Upper lobe of right lung (tissue), 1 donor: ENCODE data around the gene WWOX. TPM values are rescaled to one million over a fixed set of nuclear protein-coding genes. Genes with fewer than 3 reads are reported as not detected.

Source experiments
- ATAC-seq: fragments of 200-7000 bp; cut with Tn5 transposase; one replicate; pipeline ENCODE4 v1.9.1; 2020; ENCODE audit warnings: mild to moderate bottlenecking, moderate library complexity
- DNase-seq: peaks from one replicate; pipeline ENCODE4 v3.0.0-alpha.2; 2020
- H3K27ac ChIP-seq: fragments of 200-600 bp; one replicate; pipeline ENCODE4 v1.8.0; 2022
- H3K27me3 ChIP-seq: fragments of 200-600 bp; one replicate; pipeline ENCODE4 v1.8.0; 2022; ENCODE audit warnings: mild to moderate bottlenecking
- H3K36me3 ChIP-seq: fragments of 200-600 bp; one replicate; pipeline ENCODE4 v1.8.0; 2022
- H3K4me1 ChIP-seq: fragments of 200-600 bp; one replicate; pipeline ENCODE4 v1.8.0; 2022
- H3K4me3 ChIP-seq: fragments of 200-600 bp; one replicate; pipeline ENCODE4 v1.8.0; 2022; ENCODE audit warnings: mild to moderate bottlenecking
- H3K9me3 ChIP-seq: fragments of 200-600 bp; one replicate; pipeline ENCODE4 v1.8.0; 2022
- CTCF ChIP-seq: fragments of 200-600 bp; IDR thresholded peaks from one replicate; pipeline ENCODE4 v1.8.0; 2022; ENCODE audit warnings: antibody characterized with exemption
- intact Hi-C: fragments of 100-400 bp; cut with DNase I; formaldehyde crosslinking; loops from one replicate; pipeline ENCODE4 v1.11.0; 2022
- total RNA-seq: library from RNA; stranded (reverse); fragmentation: NEBNext Ultra II Directional; extraction: Animal tissue kit (Norgen Biotek cat#: 25700); gene quantifications from one replicate; pipeline ENCODE4 v1.2.1, GENCODE V29; 2021
- donor health status: DM: no; HTN: yes; CAD: no; lungs with severe emphysema.

Gene WWOX
- total RNA-seq, 1 donor from 2014 or later: 17.0 TPM

- Histone ChIP-seq H3K9me3 (no peaks in the 10 kb centered on the region), H3K4me1 (no peaks in the 10 kb centered on the region), H3K27me3 (no peaks in the 10 kb centered on the region), H3K27ac (no peak overlapping the region), H3K4me3 (no peak overlapping the region), H3K36me3 (no peaks in the 10 kb centered on the region)
- intact Hi-C loops: no loop called here
- no peak for TF ChIP-seq CTCF
- ATAC-seq (no peak), DNase-seq (no peak)
These were observed 157.9 kb downstream of the WWOX start for GRCh38 chr16:78257376-78257728.

- Histone ChIP-seq H3K4me3 (no peak overlapping the region), H3K27ac (no peak overlapping the region), H3K9me3 (no peaks in the 10 kb centered on the region), H3K4me1 (no peaks in the 10 kb centered on the region), H3K36me3 (no peaks in the 10 kb centered on the region), H3K27me3 (no peaks in the 10 kb centered on the region)
- DNase-seq: no peak
- intact Hi-C loops: no loop called here
- no peak for TF ChIP-seq CTCF
- ATAC-seq: no peak
These were observed 159.1 kb downstream of the WWOX start for GRCh38 chr16:78258375-78259065.

GRCh38 chr16:78259873-78260272, 160.4 kb downstream of the WWOX start:
- no peak for DNase-seq
- intact Hi-C loops: no loop called here

GRCh38 chr16:78264642-78265041, 165.2 kb downstream of the WWOX start:
- intact Hi-C loops: no loop called here
- no peak for TF ChIP-seq CTCF
- Histone ChIP-seq H3K9me3 (no peaks in the 10 kb centered on the region), H3K4me1 (no peaks in the 10 kb centered on the region), H3K27me3 (no peaks in the 10 kb centered on the region), H3K4me3 (no peak overlapping the region), H3K36me3 (no peaks in the 10 kb centered on the region), H3K27ac (no peak overlapping the region)
- DNase-seq: no peak
- no peak for ATAC-seq

More at GRCh38 chr16:78259873-78260272, 160.4 kb downstream of the WWOX start:
- no peak for ATAC-seq
- TF ChIP-seq CTCF: no peak
- Histone ChIP-seq H3K9me3 (no peaks in the 10 kb centered on the region), H3K27ac (no peak overlapping the region), H3K4me1 (no peaks in the 10 kb centered on the region), H3K36me3 (no peaks in the 10 kb centered on the region), H3K27me3 (no peaks in the 10 kb centered on the region), H3K4me3 (no peak overlapping the region)

- DNase-seq (no peak), ATAC-seq (no peak)
- Histone ChIP-seq H3K27ac (no peak overlapping the region), H3K27me3 (no peaks in the 10 kb centered on the region), H3K4me1 (no peaks in the 10 kb centered on the region), H3K36me3 (no peaks in the 10 kb centered on the region), H3K9me3 (no peaks in the 10 kb centered on the region), H3K4me3 (no peak overlapping the region)
- intact Hi-C loops: no loop called here
- no peak for TF ChIP-seq CTCF
These were observed 169.8 kb downstream of the WWOX start for GRCh38 chr16:78269256-78269655.

- Histone ChIP-seq H3K27ac (no peak overlapping the region), H3K36me3 (no peaks in the 10 kb centered on the region), H3K9me3 (no peaks in the 10 kb centered on the region), H3K4me3 (no peak overlapping the region), H3K4me1 (peaks cover under 1% of the 10 kb centered on the region), H3K27me3 (no peaks in the 10 kb centered on the region)
- ATAC-seq (no peak), DNase-seq (no peak)
- no peak for TF ChIP-seq CTCF
- intact Hi-C loops: no loop called here
These were observed 172.5 kb downstream of the WWOX start for GRCh38 chr16:78271981-78272380.
